Thyroid gland (tissue), 4 donors: ENCODE results near the gene HLA-DQA1.

ENCODE experiments used
- POLR2A ChIP-seq, 2 donors: fragments of 450-650 bp; IDR thresholded peaks; one replicate each; pipeline ENCODE4 v1.6.1; 2017; ENCODE audit warnings: antibody characterized with exemption in 2 of 2, mild to moderate bottlenecking in 2 of 2, moderate library complexity in 1 of 2
- TF ChIP-seq, protein P1 (sequence below), 6 experiments: fragments of 200-600 bp in 3 of 6; fragments of 450-650 bp in 3 of 6; sonication (generic) in 3 of 6; IDR thresholded peaks; one replicate each; pipeline ENCODE4 v1.5.1; 2016 to 2019; ENCODE audit warnings: antibody characterized with exemption in 6 of 6, mild to moderate bottlenecking in 2 of 6, inconsistent platforms in 1 of 6, moderate library complexity in 1 of 6

DNA sequence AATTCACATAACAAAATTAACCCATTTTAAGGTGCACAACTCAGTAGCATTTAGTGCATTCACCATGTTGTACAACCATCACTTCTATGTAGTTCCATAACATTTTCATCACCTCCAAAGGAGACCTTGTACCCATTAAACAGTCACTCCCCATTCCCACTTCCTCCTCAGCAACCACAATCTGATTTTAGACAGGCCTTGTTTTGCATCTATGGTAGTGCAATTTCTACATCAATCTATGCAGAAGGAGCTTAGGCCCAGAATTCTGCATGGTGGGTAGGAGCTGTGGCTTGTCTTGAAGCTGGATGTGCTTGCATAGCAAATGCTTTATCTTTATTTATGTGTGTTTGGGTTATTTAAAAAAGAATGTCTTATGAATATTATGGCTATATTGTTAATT is 13.5 kb upstream of the HLA-DQA1 start:
- TF ChIP-seq, protein P1, sequence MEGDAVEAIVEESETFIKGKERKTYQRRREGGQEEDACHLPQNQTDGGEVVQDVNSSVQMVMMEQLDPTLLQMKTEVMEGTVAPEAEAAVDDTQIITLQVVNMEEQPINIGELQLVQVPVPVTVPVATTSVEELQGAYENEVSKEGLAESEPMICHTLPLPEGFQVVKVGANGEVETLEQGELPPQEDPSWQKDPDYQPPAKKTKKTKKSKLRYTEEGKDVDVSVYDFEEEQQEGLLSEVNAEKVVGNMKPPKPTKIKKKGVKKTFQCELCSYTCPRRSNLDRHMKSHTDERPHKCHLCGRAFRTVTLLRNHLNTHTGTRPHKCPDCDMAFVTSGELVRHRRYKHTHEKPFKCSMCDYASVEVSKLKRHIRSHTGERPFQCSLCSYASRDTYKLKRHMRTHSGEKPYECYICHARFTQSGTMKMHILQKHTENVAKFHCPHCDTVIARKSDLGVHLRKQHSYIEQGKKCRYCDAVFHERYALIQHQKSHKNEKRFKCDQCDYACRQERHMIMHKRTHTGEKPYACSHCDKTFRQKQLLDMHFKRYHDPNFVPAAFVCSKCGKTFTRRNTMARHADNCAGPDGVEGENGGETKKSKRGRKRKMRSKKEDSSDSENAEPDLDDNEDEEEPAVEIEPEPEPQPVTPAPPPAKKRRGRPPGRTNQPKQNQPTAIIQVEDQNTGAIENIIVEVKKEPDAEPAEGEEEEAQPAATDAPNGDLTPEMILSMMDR (IDR thresholded peaks at IDR 0.05) = no peak
- no peak for TF ChIP-seq POLR2A (IDR thresholded peaks at IDR 0.05)
